ENCODE measurements around the gene SGCA. TPM values are rescaled to one million over a fixed set of nuclear protein-coding genes. Genes with fewer than 3 reads are reported as not detected.

SGCA gene
- total and polyA plus RNA-seq, 9 of the 15 experiments (the other 6 are each of a cell fraction or from before 2014, with no cell fraction given), result not detected

GRCh38 chr17:50212121-50212843, 46.5 kb downstream of the SGCA start (continued):
- TF ChIP-seq ZNF280B (CRISPR knock-in tag; IDR thresholded peaks at IDR 0.05), result no peak
- no peak for TF ChIP-seq TRIM28 (IDR thresholded peaks at IDR 0.05)

- BruUV-seq (replicated peaks), result no TSS peak
- ChIA-PET CTCF (ENCODE audit: low intra/inter-chr PET ratio) (interaction anchor here (0.8 kb wide), 1 partner anchor 12 kb away, joined by 3 read pairs; no protein-coding TSS in a partner anchor), POLR2A (interaction anchor here (0.7 to 2.2 kb wide), 3 partner anchors 8 to 13 kb away, joined by 5 to 13 read pairs (median 7); no protein-coding TSS in a partner anchor)
- 61% methylated on average over 7 of the region's 9 CpGs for WGBS (ENCODE audit: insufficient coverage, low coverage, missing lambda C conversion rate)
- DNase-seq (ENCODE audit: extremely low read depth in 1 of 4, low spot score in 3 of 4), result peak; percentile 47 to 51 (median 49)
- H4K20me1 ChIP-seq (replicated peaks; ENCODE audit: control insufficient read depth, insufficient read depth, low read length), result no peaks in the 10 kb centered on the region
- no peak overlapping the region for H3K9ac ChIP-seq (ENCODE audit: insufficient read depth in 1 of 2, low read depth in 2 of 2, low read length in 2 of 2)
- no peak for FAIRE-seq
- no peaks in the 10 kb centered on the region for H3K9me1 ChIP-seq (ENCODE audit: control insufficient read depth, insufficient read depth, low read length)
- no peaks in the 10 kb centered on the region for H3K27me3 ChIP-seq (ENCODE audit: control insufficient read depth in 2 of 2, insufficient read depth in 2 of 2, low read length in 2 of 2)
- no peaks in the 10 kb centered on the region for H3K79me2 ChIP-seq (ENCODE audit: control insufficient read depth, insufficient read depth, low read length)
- H3K27ac ChIP-seq (ENCODE audit: extremely low read depth, low read depth, low read length), result no peak overlapping the region
- peaks cover 42 to 45% of the 10 kb centered on the region in 2 experiments for H3K4me1 ChIP-seq (replicated peaks in 1 of 2; ENCODE audit: control insufficient read depth in 2 of 2, insufficient read depth in 2 of 2, low read length in 2 of 2)
- intact Hi-C loops (cut with micrococcal nuclease) (no loop called here), in situ Hi-C loops (cut with MboI) (no loop called here)
- H2AFZ ChIP-seq (ENCODE audit: low read depth, low read length), result no peak overlapping the region
- no peak overlapping the region for H3K4me3 ChIP-seq
- H3K9me3 ChIP-seq (replicated peaks; ENCODE audit: control insufficient read depth, insufficient read depth, low read depth, low read length), result no peaks in the 10 kb centered on the region
- ATAC-seq, result peak; percentile 30; the same call in 2 of the 3 replicates
- H3K36me3 ChIP-seq (ENCODE audit: control insufficient read depth, insufficient read depth, low read length), result no peaks in the 10 kb centered on the region
- H3K4me2 ChIP-seq (ENCODE audit: insufficient read depth, low read length), result no peak overlapping the region
- TF ChIP-seq ZC3H11A (IDR thresholded peaks at IDR 0.05; ENCODE audit: low read depth, low read length), result no peak
- TF ChIP-seq ZFP36 (IDR thresholded peaks at IDR 0.05; ENCODE audit: low read depth, low read length, partially characterized antibody), result peak; percentile 70
- TF ChIP-seq RAD21 (CRISPR knock-in tag; conservative IDR thresholded peaks at IDR 0.05 in 1 of 2, IDR thresholded peaks at IDR 0.05 in 1 of 2), result peak in 1 of 2 experiments; percentile 13; a peak in 1 of 4 replicates
- peak; percentile 88 for TF ChIP-seq RBM25 (IDR thresholded peaks at IDR 0.05; ENCODE audit: low read depth, low read length, severe bottlenecking)
- TF ChIP-seq CTCF (IDR thresholded peaks at IDR 0.05 in 2 of 3, conservative IDR thresholded peaks at IDR 0.05 in 1 of 3; ENCODE audit: insufficient read depth in 2 of 3, low read depth in 1 of 3, low read length in 3 of 3), result peak; percentile 30 to 32 (median 30); a peak in 3 of 6 replicates
- no peak for TF ChIP-seq RFX7 (CRISPR knock-in tag; IDR thresholded peaks at IDR 0.05)
- peak; percentile 84 for TF ChIP-seq BCOR (IDR thresholded peaks at IDR 0.05)
- TF ChIP-seq ILF3 (IDR thresholded peaks at IDR 0.05; ENCODE audit: borderline replicate concordance), result no peak
- TF ChIP-seq SMARCA5 (IDR thresholded peaks at IDR 0.05), result peak; percentile 64; the same call in 1 of the 2 replicates
Observed at GRCh38 chr17:50213026-50214022, 47.5 kb downstream of the SGCA start.
